ENCODE data around the gene MXD3. TPM values are rescaled to one million over a fixed set of nuclear protein-coding genes. Genes with fewer than 3 reads are reported as not detected.

Gene MXD3
- total RNA-seq, 1 experiment from 2014 or later = 15.8 TPM

DNA sequence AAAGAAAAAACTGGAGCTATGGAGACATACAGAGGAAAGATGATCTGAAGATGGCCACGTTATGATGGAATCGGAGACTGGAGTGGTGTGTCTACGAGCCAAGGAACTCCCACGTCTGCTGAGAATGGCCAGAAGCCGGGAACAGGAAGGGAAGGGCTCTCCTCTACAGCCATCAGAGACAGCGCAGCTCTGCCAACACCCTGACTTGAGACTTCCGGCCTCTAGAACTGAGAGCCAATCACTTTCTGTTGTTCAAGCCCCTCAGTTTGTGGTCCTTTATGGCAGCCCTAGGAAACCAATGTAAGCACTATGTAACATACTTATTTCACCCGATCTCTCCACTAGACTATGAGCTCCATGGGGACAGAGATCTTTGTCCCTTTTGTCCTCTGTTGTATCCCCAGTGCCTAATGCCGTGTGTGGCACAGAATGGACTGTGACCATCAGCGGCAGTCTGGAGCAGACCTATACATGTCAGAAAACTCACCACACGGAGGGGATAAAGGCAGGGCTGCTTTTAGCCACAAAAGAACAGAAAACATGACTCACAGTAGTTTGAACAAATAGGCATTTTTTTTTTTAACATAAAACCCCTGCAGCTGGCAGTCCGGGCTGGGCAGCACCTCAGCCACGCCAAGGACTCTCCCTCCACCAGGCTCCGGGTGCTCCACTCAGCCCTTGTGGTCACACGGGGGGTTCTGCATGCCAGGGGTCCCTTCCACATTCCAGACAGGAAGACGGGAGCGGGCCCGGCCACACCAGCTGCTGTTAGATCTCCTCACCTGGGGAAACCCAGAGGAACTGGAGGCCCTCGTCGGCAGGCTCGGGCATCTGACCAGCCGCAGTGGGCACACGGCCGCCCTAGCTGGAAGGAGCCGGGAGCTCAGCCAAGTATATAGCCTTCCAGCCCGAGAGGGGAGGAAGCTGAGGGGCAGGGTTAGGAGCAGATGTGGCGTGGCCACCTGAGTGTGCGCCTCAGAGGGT lies 16.1 kb upstream of the MXD3 start:
- DNase-seq (ENCODE audit: extremely low read depth, low read depth) = no peak

DNA sequence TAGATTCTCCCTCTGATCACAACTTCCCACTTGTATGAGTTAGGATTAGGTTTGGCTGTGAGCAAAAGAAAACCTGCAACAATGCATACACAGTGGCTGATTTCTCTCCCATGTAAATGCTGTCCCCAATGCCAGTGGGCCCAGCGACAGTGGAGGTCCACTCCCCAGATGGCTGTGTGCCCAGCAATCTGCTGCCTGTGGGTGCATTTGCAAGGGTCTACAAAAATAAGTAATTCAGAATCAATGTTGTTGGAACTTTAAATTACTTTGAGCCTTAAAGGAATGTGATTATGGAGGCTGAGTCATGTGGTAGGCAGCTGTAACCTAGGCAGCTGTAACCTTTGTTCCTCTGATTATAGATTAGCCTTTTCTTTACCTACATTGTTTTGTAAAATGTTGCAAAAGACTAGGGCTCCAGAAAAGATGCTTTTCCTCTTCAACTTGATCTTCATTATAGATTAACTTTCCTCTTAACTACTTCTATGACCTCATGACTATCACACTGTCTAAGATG lies 14.2 kb upstream of the MXD3 start:
- no peak for DNase-seq (ENCODE audit: extremely low read depth, low read depth)

DNA sequence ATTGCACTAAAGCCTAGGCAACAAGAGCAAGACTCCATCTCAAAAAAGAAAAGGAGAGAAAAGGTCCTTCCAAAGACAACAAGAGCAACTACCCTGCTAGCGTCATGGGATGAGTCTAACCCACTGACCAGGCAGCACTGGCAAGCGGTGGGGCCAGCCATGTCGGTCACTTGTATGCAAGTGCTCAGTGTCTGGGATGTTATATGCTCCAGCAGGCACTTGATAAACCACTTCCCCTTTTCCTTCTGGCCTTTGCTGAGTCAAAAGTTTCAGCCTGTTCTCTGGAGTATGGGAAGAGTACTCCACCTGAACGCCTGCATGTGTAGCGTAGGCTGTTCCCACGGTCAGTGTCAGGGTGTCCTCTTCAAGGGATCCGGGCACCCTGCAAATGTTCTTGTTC lies 9.2 kb upstream of the MXD3 start:
- DNase-seq (ENCODE audit: extremely low read depth, low read depth) = no peak

DNA sequence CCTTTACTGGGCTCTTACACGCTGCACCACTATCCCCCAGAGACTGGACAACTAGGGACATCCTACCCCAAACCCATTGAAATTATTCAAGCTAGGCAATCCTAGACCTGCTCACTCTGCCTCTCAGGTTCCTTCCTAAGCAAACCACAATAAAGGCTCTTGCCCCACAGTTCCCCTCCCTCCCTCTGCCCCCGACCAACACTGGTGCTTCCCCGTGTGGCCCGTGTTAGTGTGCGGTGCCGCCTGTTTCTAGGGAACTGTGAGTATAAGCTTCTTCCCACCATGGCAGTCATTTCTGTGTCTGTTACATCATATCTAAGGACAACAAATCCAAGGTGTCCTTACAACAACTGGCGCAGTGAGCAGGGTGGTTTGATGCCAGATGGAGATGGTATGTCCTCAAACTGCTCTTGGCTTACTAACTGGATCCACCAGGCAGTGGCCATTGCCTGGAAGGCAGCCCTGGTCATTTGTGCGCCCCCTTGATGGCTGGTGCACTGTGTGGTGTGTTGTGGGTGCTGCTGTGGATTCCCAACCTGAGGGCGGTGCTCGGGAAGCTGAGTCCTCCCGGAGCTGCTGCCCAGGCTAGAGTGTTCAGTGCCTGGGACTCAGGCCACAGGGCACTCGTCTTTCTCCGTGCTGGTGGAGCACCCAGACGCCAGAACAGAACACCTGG lies 8.4 kb upstream of the MXD3 start:
- DNase-seq (ENCODE audit: extremely low read depth, low read depth) = no peak

DNA sequence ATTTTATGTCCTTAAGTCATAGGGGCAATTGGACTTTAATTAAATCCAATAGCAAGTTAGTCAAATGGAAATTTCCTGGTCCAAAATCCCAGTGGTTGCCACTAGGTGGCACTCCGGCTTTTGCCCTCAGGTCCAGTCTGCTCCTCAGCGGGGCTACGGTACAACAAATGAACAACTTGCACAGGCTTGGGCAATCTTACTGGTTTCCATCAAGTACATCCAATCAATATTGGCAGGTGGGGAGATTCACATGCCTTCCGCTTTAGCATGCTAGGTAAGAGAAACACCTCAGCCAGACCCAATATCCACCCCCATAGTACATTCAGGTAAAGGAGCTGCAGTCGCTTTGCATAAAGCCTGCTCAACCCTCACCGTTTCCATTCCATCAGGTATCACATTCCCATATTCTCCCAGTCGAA lies 6.3 kb upstream of the MXD3 start:
- peak; percentile 64 for DNase-seq (ENCODE audit: extremely low read depth, low read depth)

DNA sequence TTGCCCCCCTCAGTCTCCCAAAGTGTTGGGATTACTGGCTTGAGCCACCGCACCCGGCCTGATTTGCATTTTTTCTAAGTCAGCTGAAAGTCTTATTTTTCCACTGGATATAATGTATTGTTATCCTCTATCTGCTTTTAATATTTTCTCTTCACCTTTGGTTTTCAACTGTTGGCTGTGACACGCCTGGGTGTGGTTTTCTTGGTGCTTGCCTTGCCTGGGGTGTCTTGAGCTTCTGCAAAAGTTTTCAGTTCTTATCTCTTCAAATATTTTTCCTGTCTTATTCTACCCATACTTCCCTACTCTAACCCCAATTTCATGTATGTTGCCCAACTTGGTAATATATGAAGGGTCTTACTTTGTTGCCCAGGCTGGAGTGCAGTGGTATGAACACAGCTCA lies 4.3 kb upstream of the MXD3 start:
- DNase-seq (ENCODE audit: extremely low read depth, low read depth) = no peak

DNA sequence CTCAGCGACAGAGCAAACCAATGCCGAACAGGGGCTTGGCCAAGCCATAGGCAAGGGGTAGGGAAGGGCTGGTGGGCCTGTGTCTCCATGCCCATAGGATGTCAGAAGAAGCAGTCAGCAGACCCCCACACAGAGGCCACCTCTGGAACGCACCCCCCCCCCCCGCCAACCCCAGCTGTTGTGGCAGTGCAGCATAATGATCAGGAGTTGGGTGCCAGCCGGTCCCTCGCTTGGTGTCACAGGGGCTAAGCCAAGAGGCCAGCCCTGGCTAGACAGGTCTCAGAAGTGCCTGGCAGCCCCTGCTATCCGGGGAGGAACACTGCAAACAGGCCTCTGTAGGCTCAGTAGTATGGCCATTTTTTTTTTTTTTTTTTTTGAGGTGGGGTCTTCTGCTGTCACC lies 3.7 kb upstream of the MXD3 start:
- no peak for DNase-seq (ENCODE audit: extremely low read depth, low read depth)

DNA sequence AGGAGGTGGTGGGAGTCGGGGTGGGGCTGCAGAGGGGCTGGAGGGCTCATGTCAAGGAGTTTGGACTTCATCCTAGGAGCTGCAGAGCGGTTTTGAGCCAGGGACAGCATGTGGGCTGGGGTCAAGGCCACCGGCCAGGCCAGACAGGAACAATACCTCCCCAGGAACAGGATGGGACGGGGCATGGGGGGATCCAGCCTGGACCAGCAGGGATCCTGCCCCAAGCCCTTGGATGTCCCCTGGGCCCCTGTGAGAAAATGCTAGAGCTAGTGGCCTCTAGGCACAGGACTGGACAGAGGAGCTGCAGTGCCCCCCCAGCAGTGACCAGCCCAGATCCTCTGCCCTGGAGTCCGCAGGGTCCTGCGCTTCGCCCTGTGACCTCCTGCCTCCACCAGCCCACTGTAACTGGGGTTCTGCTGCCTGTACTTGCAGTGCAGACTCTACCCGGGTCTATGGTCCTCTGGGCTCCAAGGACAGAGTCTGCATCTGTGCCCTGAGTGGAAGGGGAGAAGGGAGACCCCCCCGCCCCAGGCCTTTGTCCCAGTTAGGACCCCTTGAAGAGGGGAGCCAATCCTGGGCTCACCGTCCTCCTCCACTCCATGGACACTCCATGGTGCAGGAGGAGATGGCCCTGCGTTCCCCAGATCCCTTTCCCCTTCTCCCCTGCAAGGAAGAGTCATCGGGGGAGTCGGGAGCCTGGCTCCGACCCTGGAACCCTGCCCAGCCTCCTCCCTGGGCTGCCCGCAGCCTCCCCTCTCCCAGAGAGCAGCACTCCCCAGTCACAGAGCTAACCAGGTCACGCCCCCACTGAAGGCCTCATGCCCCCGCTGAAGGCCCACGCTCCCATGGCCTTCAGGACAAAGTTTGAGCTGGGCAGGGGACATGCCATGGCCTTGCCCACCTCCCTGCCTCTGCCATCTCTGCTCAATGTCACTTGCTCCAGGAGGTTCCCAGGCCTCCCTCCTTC lies 3.0 kb upstream of the MXD3 start:
- no peak for DNase-seq (ENCODE audit: extremely low read depth, low read depth)

DNA sequence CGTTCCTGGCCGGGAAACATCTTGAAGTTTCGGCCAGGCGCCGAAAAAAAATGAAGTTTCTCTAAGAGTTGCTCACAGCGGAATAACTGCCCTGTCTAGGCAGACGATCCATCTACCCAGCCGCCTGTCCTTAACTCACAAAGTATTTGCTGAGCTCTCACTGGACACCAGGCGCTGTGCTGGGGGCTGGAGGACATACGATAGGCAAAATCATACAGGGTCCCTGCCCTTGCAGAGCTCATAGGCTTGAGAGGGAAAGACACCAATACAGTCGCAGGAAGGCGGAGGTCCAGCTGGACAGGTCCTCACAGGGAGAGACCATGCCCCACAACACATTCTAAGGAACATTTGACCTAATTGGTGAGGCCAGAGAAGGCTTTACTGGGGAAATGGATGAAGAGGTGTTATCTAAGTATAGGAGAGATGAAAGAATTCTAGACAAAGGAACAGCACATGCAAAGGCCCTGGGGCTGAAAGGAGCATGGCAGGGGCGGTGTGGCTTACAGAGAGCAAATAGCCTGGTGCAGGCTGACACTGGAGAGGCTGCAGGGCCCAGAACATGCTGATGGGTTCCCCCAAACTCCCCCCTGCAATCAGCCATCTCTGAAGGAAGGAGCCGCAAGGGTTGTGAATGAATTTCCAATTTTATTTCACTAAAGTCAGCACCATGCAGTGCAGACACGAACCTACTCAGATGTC lies 2.0 kb upstream of the MXD3 start:
- no peak for DNase-seq (ENCODE audit: extremely low read depth, low read depth)

DNA sequence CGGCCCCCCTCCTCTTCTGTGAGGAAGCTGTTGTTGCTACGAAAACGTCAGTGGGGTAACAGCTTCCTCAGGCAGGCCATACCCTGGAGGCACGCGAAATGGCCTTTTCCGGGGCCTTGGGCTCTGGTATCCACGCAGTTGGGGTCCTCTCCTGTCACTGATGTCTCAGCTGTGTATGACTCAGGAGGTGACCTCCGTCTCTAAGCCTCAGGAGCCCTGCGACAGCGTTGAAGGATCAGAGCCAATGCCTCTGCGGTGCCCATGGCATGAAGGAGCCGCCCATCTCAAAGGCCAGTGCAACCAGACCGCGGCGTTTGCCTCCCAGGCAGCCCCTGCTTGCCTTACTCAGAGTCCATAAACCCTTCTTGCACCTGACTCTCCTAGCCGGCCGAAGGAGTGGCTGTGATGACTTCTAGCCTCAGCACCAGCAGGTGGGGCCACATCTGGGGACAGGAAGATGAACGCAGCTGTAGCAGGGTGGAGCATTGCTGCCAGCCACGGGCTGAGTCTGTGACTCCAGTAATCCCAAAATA lies 1.0 kb upstream of the MXD3 start:
- DNase-seq (ENCODE audit: extremely low read depth, low read depth) = no peak

DNA sequence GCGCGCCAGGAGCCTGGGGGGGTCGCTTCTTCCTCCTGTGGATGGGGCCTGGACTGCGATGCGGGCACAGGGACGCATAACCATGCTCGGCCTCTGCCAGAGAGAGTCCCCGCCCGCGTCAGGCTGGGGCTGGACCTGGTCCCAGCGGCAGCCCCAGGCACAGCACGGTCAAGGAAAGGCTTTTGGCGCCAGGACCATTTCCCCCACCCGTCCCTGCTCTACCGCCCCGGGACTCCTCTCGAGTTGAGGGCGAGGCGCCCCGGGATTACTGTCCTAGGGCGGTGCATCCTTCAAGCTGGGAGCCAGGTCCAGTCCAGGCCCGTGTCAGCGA lies 341 bp downstream of the MXD3 start:
- no peak for DNase-seq (ENCODE audit: extremely low read depth, low read depth)

DNA sequence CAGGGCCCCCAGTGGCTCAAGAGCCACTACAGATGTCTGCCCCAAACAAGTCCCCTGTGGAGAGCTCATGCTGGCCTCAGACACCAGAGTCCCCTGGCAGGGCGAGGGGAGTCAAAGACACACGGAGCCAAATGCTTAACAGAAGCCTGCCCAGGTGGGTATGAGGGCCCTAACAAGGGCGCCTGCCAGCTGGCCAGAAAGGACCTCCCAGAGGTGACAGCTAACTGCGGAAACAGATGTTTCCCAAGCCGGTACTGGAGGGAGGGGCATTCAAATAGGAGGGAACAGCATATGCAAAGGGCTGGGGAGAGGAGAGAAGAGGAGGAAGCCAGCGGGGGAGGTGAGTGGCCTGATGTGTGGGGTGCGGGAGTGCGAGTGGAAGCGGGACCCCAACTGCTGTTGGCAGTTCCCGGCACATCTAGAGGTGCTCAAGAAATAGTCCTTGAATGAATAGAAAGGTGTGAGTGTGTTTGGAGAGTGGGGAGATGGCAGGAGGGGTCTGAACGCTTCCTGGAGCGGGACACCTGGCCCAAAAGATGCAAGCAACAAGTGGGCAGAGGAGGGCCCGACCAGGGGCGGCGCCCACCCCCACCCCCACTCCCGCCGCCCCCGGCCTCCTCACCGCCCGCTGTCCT lies 824 bp downstream of the MXD3 start:
- no peak for DNase-seq (ENCODE audit: extremely low read depth, low read depth)

DNA sequence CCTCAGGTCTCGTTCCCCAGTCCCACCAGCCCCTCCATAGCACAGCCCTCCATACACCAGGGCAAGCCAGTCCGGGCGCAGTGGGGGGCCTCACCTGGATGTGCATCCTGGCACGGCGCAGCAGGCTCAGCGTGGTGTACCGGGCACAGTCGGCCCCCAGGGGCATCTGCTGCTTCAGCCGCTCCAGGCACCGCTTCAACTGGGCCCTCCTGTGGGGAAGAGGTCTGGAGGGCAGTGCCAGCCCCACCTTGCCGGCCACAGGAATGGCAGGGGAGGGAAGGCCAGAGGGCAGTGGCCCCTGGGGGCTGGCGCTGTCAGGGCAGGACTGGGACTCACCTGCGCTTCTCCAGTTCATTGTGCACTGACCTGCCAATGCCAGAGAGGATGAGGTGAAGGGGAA lies 1.4 kb downstream of the MXD3 start:
- no peak for DNase-seq (ENCODE audit: extremely low read depth, low read depth)

DNA sequence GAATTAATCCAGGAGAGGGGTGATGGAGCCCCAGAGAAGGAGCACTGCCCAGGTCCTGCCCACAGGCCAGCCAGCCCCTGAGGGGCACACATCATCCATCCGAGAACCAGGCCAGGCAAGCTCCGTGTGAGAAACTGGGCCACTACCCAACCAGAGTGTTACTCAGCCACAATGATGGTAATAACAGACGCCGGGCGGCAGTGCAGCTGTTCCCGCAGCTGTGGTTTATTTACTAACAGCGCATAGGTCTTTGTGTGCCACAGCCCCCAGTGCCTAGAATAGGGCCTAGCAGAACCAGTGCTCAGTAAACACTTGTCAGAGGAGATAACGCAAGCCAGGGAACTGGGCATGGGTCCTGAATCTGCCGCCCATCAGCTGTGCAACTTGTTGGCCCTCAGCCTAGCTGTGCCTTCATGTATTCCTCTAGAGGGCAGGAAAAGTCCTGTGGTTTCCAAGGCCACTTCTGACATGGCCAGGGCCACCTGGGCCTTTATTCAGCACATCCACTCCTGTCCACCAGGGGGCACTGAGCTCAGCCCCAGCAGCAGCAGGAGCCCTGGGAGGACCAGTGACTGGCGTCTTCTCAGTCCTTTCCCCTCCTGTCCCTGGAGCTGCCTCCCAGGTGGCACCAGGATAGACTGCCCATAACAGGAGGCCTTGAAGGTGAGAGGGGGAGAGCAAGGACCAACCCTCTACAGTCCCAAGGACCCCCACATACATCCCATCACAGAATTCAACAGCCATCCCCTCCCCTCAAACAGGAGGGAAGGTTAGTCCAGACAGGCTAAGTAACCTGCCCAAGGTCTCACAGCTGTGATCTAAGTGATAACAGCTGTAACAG lies 2.1 kb downstream of the MXD3 start:
- DNase-seq (ENCODE audit: extremely low read depth, low read depth) = peak; percentile 73

DNA sequence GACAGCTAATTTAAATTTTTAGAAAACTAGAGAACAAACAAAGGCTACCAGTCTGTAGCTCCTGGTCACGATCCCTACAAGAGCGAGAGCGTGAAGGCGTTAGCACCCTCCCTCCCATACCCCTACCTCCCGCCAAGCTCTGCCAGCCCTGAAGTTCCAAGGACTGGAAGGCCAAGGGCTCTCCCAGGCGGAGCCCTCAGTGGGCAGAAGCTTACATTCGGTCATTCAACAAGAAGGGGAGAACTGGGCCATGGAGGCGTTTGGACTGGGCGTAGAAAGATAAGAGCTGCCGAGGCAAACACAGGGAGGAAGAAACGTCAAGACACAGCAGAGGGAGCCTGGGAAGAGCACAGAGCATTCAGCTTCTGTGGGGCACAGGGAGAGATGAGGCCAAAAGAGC lies 3.0 kb downstream of the MXD3 start:
- DNase-seq (ENCODE audit: extremely low read depth, low read depth) = no peak

DNA sequence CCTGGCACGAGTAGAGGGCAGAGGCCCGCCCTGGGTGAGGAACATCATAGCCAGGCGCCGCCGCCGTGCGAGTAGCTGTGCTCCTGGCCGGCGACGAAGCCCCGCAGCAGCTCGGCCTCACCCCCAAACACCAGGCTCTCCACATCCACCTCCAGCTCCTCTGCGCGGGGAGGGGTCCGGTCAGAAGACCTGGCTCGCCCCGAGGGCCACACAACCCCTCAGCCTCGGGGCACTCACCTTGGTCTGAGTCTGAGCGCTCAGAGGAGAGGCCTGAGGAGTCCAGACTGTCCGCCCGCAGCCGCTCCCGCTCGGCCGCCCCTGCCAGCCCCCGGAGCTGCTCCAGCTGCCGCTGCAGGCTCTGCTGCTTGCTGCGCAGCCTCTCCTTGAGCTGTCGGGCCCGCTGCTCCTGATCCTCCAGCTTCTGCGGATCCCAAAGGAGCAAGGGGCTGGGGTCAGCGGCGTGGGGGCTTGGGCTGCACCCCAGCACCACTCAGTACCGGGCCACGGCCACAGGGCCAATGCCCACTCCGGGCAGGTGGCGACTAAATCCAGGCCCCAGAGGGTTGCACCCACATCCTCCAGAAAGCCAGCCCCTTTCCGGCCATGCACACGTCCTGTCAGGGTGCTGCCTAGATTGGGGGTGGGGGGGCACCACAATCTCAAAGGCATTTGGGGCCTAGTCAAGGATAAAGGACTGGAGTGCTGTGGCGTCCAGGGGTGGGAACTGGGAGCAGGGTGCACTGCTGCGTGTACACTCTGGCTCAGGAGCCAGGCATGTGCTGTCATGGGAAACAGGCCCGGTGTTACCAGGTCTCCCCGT lies 3.9 kb downstream of the MXD3 start:
- no peak for DNase-seq (ENCODE audit: extremely low read depth, low read depth)

DNA sequence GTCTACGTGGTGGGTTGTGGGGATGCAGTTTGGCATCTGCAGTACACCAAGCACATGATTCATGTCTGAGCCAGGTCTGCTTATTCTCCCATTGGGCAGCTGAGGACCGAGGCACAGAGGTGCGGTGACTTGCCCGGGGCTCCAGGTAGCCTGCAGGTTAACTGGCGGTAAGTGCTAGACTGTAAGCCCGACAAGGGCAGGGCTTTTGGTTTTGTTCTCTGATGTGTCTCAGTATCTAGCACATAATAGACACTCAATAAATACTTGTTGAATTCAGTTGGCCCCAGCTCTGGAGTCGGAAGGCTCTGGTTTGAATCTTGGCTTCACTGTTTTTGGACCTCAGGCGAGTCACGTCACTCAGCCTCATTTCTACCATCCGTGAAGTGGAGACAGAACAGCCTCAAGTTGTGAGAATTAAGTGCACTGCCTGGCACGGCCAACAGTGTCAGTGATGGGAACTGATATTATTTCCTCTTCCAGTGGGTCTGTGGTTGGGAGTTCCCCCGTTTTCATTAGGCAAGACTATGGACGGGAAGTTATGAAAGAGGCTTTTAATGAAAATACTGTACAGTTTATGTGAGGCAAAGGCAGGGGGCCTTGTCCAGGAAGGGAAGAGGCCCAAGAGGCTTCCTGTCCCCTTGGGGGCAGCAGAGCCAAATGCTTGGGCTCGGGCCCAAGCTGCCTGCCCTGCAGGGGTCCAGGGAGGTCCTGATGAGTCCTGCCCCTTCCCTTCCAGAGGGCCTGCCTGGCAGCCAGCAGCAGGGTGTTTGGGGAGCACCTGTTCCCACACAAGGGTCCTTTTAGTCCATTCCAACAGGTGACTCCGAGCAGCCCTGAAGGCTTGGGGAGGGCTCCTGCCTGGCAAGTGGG lies 4.8 kb downstream of the MXD3 start:
- DNase-seq (ENCODE audit: extremely low read depth, low read depth) = no peak

Measured in NCI-H460 (cell line).